MM.1S (cell line): ENCODE data around the gene GATC.

ENCODE experiments used
- DNase-seq: peaks from one replicate; pipeline ENCODE4 v3.0.0-alpha.2; 2015
- H2AFZ ChIP-seq: fragments of 300-600 bp; sonication (generic); 2 replicates; pipeline ENCODE4 v1.6.0; 2016; ENCODE audit warnings: antibody characterized with exemption, low read length
- H3F3A ChIP-seq: fragments of 300-600 bp; sonication (generic); 2 replicates; pipeline ENCODE4 v1.6.1; 2016; ENCODE audit warnings: mild to moderate bottlenecking, antibody characterized with exemption, low read length, moderate library complexity, mixed read lengths; ENCODE audit not compliant: insufficient read depth
- H3K27ac ChIP-seq: fragments of 300-600 bp; sonication (generic); 2 replicates; pipeline ENCODE4 v1.5.1; 2016; ENCODE audit warnings: mild to moderate bottlenecking, low read length
- H3K27me3 ChIP-seq: fragments of 300-600 bp; sonication (generic); replicated peaks from 2 replicates; pipeline ENCODE4 v1.6.0; 2016; ENCODE audit warnings: low read length; ENCODE audit not compliant: insufficient read depth
- H3K36me3 ChIP-seq: fragments of 300-600 bp; sonication (generic); replicated peaks from 2 replicates; pipeline ENCODE4 v1.6.1; 2016; ENCODE audit warnings: mild to moderate bottlenecking, low read length, mixed read lengths; ENCODE audit not compliant: insufficient read depth
- H3K4me1 ChIP-seq: fragments of 300-600 bp; sonication (generic); 2 replicates; pipeline ENCODE4 v1.6.1; 2016; ENCODE audit warnings: low read length, mixed read lengths
- H3K4me2 ChIP-seq: fragments of 300-600 bp; sonication (generic); 2 replicates; pipeline ENCODE4 v1.6.0; 2016; ENCODE audit warnings: low read depth, low read length
- H3K4me3 ChIP-seq: fragments of 300-600 bp; sonication (generic); 2 replicates; pipeline ENCODE4 v1.5.1; 2016; ENCODE audit warnings: low read length, mixed read lengths
- H3K79me2 ChIP-seq: fragments of 300-600 bp; sonication (generic); 2 replicates; pipeline ENCODE4 v1.6.1; 2016; ENCODE audit warnings: mixed run types, low read length, mixed read lengths
- H3K9ac ChIP-seq: fragments of 300-600 bp; sonication (generic); 2 replicates; pipeline ENCODE4 v1.6.1; 2016; ENCODE audit warnings: low read length, mixed read lengths
- H3K9me2 ChIP-seq: fragments of 300-600 bp; sonication (generic); replicated peaks from 2 replicates; pipeline ENCODE4 v1.6.1; 2016; ENCODE audit warnings: mild to moderate bottlenecking, low read length, mixed read lengths; ENCODE audit not compliant: insufficient read depth
- H3K9me3 ChIP-seq: fragments of 300-600 bp; sonication (generic); replicated peaks from 2 replicates; pipeline ENCODE4 v1.6.1; 2016; ENCODE audit warnings: mild to moderate bottlenecking, low read length, mixed read lengths; ENCODE audit not compliant: insufficient read depth
- H4K20me1 ChIP-seq: fragments of 300-600 bp; sonication (generic); 2 replicates; pipeline ENCODE4 v1.6.1; 2016; ENCODE audit warnings: mild to moderate bottlenecking, low read length, moderate library complexity, mixed read lengths; ENCODE audit not compliant: insufficient read depth
- CTCF ChIP-seq: fragments of 300-600 bp; sonication (generic); IDR thresholded peaks from 2 replicates; pipeline ENCODE4 v1.5.1; 2016; ENCODE audit warnings: antibody characterized with exemption, low read length, mixed read lengths
- EZH2 ChIP-seq: fragments of 300-600 bp; sonication (generic); optimal IDR thresholded peaks from 2 replicates; pipeline ENCODE3; 2017; ENCODE audit warnings: low read depth, mild to moderate bottlenecking, antibody characterized with exemption, low read length, mixed read lengths
- EZH2phosphoT487 ChIP-seq: fragments of 300-600 bp; sonication (generic); IDR thresholded peaks from 2 replicates; pipeline ENCODE4 v1.6.1; 2018; ENCODE audit warnings: antibody characterized with exemption, low read length

Gene GATC

GRCh38 chr12:120495731-120496412, 49.6 kb downstream of the GATC start, which contains the start of gene DYNLL1:
Gene DYNLL1, plus strand, starts transcription at chr12:120496113. Its CDS starts 309 bp downstream, at chr12:120496422.
- 0 out of 2 replicates have a peak, but pooled peaks cover 5% of the 10 kb centered on the region for H3F3A ChIP-seq
- peak within 1 kb of the TSS; percentile 75 for H3K9ac ChIP-seq
- peak within 1 kb of the TSS; percentile 67; the same call in 1 of the 2 replicates for H2AFZ ChIP-seq
- H3K4me3 ChIP-seq: peak within 1 kb of the TSS; percentile 82
- H3K79me2 ChIP-seq: peaks cover 23% of the 10 kb centered on the region
- H3K36me3 ChIP-seq: no peaks in the 10 kb centered on the region
- no peaks in the 10 kb centered on the region for H3K9me2 ChIP-seq
- H3K9me3 ChIP-seq: no peaks in the 10 kb centered on the region
- peak within 1 kb of the TSS; percentile 74 for H3K4me2 ChIP-seq
- H3K4me1 ChIP-seq: no peaks in the 10 kb centered on the region
- TF ChIP-seq EZH2phosphoT487 (no peak), EZH2 (no peak), CTCF (no peak)
- peak; percentile 88 for DNase-seq
- no peaks in the 10 kb centered on the region for H3K27me3 ChIP-seq
- H3K27ac ChIP-seq: peak within 1 kb of the TSS; percentile 29; the same call in 1 of the 2 replicates
- no peaks in the 10 kb centered on the region for H4K20me1 ChIP-seq

DNA sequence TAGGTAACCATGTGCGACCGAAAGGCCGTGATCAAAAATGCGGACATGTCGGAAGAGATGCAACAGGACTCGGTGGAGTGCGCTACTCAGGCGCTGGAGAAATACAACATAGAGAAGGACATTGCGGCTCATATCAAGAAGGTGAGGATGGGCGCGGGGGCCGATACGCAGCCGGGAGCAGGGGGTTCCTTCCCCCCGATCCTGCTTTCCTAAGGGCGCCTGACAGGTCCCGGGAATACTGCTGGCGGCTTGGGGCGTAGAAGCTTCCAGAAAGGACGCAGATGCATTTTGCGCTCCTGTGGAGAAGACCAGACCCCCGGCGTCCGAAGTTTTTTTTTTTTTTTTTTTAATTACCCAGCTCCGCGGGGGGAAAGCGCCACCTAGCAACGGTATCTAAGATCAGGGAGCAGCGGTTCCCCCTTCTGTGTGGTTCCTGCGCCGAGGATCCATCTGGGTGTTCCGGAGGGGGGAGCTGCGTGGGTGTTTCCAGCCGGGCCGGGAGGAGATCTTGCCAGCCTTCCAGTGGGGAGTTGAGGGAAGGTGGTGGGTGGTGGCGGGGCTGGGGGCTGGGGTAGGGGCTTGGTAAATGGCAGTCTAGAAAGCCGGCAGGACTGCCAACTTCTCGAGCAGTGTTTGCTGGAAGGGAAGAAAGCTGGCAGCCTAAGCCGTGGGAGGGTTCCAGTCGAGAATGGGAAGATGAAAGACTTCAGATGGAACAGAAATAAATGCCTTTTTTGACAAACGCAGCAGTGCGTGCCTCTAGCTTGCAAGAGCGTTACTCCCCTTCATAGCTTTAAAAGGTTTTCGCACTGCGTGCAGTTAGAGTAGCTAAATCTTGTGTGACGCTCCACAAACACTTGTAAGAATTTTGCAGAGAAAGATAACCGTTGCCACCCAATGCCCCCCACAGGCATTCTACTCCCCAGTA, 50.4 kb downstream of the GATC start:
- Histone ChIP-seq H2AFZ (no peak overlapping the region), H3K36me3 (no peaks in the 10 kb centered on the region), H4K20me1 (no peaks in the 10 kb centered on the region), H3K4me2 (peak overlapping the region; percentile 74), H3K27ac (peak overlapping the region; percentile 29; the same call in 1 of the 2 replicates), H3K79me2 (peaks cover 23% of the 10 kb centered on the region), H3K4me3 (peak overlapping the region; percentile 82), H3K9me3 (no peaks in the 10 kb centered on the region), H3K9me2 (no peaks in the 10 kb centered on the region), H3K9ac (peak overlapping the region; percentile 75), H3F3A (0 out of 2 replicates have a peak, but pooled peaks cover 5% of the 10 kb centered on the region), H3K4me1 (no peaks in the 10 kb centered on the region), H3K27me3 (no peaks in the 10 kb centered on the region)
- DNase-seq: peak; percentile 27
- TF ChIP-seq EZH2 (no peak), CTCF (no peak), EZH2phosphoT487 (no peak)

GRCh38 chr12:120497524-120498150, 51.4 kb downstream of the GATC start:
- Histone ChIP-seq H4K20me1 (no peaks in the 10 kb centered on the region), H2AFZ (no peak overlapping the region), H3K9ac (peak overlapping the region; percentile 75; the same call in 1 of the 2 replicates), H3K9me3 (no peaks in the 10 kb centered on the region), H3K4me3 (peak overlapping the region; percentile 82), H3K4me2 (peak overlapping the region; percentile 74), H3K79me2 (peaks cover 23% of the 10 kb centered on the region), H3K9me2 (no peaks in the 10 kb centered on the region), H3K36me3 (no peaks in the 10 kb centered on the region), H3K4me1 (no peaks in the 10 kb centered on the region), H3K27ac (no peak overlapping the region), H3K27me3 (no peaks in the 10 kb centered on the region), H3F3A (0 out of 2 replicates have a peak, but pooled peaks cover 5% of the 10 kb centered on the region)
- TF ChIP-seq CTCF: no peak
- no peak for TF ChIP-seq EZH2phosphoT487
- no peak for TF ChIP-seq EZH2
- no peak for DNase-seq
